ENCODE data around the gene ZNF256. TPM values are rescaled to one million over a fixed set of nuclear protein-coding genes. Genes with fewer than 3 reads are reported as not detected.

The ZNF256 gene
- 10 to 100 TPM in 1 of 4 donors, 1 to 10 TPM in 3; 8.1 to 10.3 (median 9.1) TPM for polyA plus RNA-seq (ENCODE audit: insufficient read length in 4 of 4)

- peak; percentile 87 to 97 (median 94) for DNase-seq (ENCODE audit: low read depth in 4 of 4, low spot score in 3 of 4)
Measured at GRCh38 chr19:57947419-57948134, at the start of gene ZNF256. TSS of gene ZNF256 (minus strand) at chr19:57947706. CDS start at chr19:57947474, 232 bp downstream.

- DNase-seq (ENCODE audit: low read depth in 4 of 4, low spot score in 3 of 4), result no peak
Measured at GRCh38 chr19:57992841-57993240, 45.3 kb upstream of the ZNF256 start.

DNA sequence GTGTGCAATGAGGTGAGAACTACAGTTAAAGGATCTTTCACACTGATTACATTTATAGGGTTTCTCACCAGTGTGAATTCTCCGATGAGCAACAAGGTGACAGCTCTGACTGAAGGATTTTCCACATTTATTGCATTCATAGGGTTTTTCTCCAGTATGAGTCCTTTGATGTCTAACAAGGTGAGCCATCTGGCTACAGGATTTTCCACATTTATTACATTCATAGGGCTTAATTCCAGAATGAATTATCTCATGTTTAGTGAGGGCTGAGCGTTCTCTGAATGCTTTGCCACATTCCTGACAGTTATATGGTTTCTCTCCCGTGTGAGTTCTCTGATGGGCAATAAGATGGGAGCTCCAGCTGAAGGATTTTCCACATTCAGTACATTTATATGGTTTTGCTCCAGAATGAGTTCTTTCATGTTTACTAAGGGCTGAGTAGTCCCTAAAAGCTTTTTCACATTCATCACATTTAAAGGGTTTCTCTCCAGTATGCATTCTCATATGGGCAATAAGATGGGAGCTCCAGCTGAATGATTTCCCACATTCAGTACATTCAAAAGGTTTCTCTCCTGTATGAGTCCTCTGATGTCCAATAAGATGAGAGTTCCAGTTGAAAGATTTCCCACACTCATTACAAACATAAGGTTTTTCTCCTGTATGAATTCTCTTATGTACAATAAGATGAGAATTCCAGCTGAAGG lies 31.2 kb upstream of the ZNF256 start:
- no peak for DNase-seq (ENCODE audit: low read depth in 4 of 4, low spot score in 3 of 4)

DNA sequence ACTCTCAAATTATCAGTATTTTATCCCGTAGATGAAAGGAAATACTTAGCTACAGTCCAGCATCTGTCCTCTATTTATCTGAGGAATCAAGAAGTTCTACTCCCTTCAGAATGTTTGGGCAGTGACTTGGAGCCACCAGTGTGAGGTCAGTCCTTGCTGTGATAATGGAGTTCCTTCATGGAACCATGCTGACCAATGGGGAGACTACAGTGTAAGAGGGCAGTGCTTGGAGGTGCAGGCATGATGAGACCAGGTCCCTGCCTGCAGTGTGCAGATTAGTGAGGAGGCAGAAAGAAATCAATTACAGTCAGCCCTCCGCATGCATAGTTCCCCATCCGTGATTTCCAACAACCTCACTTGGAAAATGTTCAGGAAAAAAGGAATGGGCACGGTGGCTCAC lies 26.9 kb upstream of the ZNF256 start, which contains the start of gene C19orf18:
TSS of gene C19orf18 (minus strand) at position 101 of the 400 bp plus-strand sequence. CDS start 102 bp downstream, outside the sequence.
- DNase-seq (ENCODE audit: low read depth in 4 of 4, low spot score in 3 of 4), result no peak

- no peak for DNase-seq (ENCODE audit: low read depth in 4 of 4, low spot score in 3 of 4)
Measured at GRCh38 chr19:57964761-57965160, 17.3 kb upstream of the ZNF256 start.

- DNase-seq (ENCODE audit: low read depth in 4 of 4, low spot score in 3 of 4), result no peak
Measured at GRCh38 chr19:57961785-57962184, 14.3 kb upstream of the ZNF256 start.

DNA sequence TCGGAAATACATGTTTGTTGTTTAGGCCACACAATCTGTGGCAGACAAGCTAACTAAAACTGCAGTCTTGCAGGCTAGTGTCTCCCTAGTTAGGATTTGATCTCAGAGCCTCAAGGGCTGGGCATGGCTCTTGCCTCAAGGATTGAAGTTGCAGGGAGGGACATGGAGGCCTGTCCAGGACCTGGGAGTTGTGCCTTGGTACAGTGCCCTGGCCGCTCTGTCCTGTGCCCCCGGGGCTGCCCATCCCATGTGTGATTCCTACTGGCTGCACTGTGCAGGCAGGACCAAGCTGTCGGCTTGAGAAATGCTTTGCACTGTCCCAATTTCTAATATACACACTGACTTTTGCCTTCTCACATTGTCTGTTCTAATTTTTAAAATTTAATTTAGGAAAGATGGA lies 7.5 kb upstream of the ZNF256 start:
- no peak for DNase-seq (ENCODE audit: low read depth in 4 of 4, low spot score in 3 of 4)

DNA sequence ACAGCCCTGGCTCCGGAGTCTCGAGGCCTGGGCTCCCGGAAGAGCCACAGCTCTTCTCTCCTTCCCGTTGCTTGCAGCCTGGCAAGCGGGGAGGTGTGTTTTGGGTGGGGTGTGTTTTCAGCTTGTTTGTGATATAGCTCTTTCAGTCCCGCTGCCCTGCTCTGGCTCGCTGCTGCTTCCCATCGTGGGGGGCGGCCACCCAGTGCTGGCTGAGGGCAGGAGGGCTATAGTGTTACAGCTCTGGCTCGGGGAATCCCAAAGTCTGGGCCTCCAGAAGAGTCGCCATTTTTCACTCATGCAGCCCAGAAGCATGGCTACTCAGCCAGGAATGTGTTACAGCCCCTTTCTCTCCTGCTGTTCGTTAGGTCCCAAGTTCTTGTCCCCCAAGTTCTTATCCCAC lies 2.2 kb upstream of the ZNF256 start:
- no peak for DNase-seq (ENCODE audit: low read depth in 4 of 4, low spot score in 3 of 4)

GRCh38 chr19:57949296-57949695 lies 1.8 kb upstream of the ZNF256 start:
- no peak for DNase-seq (ENCODE audit: low read depth in 4 of 4, low spot score in 3 of 4)

DNA sequence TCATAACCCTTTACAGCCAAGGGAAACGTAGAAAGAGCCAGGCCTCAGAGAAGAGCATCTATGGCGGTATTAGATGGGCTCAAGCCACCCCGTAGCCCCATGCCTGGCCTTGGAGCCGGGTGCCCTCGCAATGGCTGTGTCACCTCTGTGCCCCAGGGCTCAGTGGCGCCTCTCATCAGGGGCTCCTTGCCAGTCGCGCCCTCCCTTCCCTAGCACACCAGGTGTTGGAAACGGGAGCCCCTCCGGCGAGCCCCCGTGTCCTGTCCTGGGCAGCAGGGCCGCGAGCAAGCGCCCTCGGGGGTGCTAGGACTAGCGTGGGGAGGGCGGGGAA lies 453 bp downstream of the ZNF256 start:
- DNase-seq (ENCODE audit: low read depth in 4 of 4, low spot score in 3 of 4), result no peak

GRCh38 chr19:57946316-57946715 lies 1.2 kb downstream of the ZNF256 start:
- no peak for DNase-seq (ENCODE audit: low read depth in 4 of 4, low spot score in 3 of 4)

DNA sequence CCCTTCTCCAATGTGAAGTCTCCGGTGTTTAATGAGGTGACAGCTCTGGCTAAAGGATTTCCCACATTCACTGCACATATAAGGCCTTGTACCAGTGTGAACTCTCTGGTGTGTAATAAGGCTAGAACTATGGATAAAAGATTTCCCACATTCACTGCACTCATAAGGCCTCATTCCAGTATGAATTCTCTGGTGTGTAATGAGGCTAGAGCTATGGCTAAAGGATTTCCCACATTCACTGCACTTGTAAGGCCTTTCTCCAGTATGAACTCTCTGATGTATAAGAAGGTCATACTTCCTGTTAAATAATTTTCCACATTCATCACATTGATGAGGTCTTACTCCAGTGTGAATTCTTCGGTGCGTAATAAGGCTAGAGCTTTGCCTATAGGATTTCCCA lies 5.9 kb downstream of the ZNF256 start:
- DNase-seq (ENCODE audit: low read depth in 4 of 4, low spot score in 3 of 4), result no peak

GRCh38 chr19:57935731-57936130 lies 11.8 kb downstream of the ZNF256 start:
- no peak for DNase-seq (ENCODE audit: low read depth in 4 of 4, low spot score in 3 of 4)

- DNase-seq (ENCODE audit: low read depth in 4 of 4, low spot score in 3 of 4), result peak; percentile 60 to 80 (median 74)
Measured at GRCh38 chr19:57934820-57935665, 12.5 kb downstream of the ZNF256 start, which contains the start of gene ZNF418. TSS of gene ZNF418 (minus strand) at chr19:57935402. CDS start at chr19:57933822, 1,580 bp downstream.

DNA sequence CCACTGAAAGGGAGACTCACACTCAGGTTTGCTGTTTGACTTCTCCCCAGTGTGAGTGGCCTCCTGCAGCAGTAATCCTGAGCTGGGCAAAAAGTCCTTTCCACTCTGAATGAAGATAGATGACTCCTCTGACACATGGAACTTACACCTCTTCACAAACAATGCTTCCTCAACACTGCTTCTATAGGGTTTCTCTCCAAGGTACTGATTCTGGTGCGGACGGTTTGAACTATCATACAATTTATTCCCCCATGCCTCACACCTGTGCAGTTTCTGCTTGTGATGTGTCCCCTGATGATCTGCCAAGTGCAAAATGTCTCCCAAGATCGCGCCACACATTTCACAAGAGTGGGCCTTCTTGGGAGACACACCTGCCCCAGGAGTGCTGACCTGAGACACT lies 19.9 kb downstream of the ZNF256 start:
- no peak for DNase-seq (ENCODE audit: low read depth in 4 of 4, low spot score in 3 of 4)

- DNase-seq (ENCODE audit: low read depth in 4 of 4, low spot score in 3 of 4), result peak; percentile 74 to 94 (median 89)
Measured at GRCh38 chr19:57916168-57916995, 31.1 kb downstream of the ZNF256 start, which contains the start of gene ZNF417. TSS of gene ZNF417 (minus strand) at chr19:57916592. CDS start at chr19:57916411, 181 bp downstream.

DNA sequence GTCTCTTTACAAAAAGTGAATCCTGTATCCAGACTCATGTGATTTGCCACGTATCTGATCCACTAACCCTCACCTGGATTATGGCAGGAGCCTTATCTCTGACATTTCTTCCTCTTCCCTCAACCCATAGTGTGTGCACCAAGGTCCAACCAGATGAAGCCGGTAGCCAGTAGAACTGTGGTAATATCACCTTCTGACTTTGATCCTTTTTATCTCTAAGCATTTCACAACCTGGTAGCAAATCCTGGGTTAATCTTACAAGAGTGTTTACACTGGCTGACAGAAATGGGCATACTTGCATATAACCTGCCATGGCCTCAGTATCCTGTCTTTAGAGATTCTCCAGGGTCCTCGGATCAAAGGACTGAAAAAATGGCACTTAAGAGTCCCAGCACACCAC lies 33.0 kb downstream of the ZNF256 start:
- no peak for DNase-seq (ENCODE audit: low read depth in 4 of 4, low spot score in 3 of 4)

DNA sequence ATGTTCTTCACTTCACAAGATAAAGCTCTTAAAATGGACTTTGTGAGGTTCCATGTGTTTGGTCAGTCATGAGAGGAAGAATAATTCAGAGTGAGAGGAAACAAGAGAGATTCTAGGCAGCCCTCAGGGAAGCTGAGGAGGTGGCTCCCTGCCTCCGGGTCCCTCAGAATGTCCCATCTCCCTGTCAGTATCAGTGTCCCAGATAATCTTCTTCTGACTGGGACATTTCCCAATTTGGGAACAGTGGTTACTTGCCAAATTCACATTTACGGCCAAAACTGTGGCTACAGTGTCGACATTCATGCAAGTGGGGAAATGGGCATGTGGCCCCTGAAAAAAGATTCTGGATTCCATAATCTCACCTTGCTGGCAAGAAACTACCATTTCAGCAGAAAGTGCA lies 40.1 kb downstream of the ZNF256 start:
- no peak for DNase-seq (ENCODE audit: low read depth in 4 of 4, low spot score in 3 of 4)

DNA sequence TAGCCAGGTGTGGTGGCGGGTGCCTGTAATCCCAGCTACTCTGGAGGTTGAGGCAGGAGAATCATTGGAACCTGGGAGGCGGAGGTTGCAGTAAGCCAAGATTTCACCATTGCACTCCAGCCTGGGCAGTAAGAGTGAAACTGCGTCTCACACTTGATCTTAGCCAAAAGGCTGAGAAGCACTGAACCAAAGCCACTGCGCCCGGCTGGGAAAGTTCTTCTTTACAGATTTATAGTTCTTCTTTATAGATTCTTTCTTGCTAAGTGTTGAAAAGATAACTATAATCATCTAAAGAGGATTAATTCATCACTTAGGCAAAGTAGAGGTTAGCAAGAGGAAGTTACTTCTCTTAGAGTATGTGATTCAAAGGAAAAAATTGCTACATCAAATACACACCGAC lies 42.2 kb downstream of the ZNF256 start:
- DNase-seq (ENCODE audit: low read depth in 4 of 4, low spot score in 3 of 4), result no peak

DNA sequence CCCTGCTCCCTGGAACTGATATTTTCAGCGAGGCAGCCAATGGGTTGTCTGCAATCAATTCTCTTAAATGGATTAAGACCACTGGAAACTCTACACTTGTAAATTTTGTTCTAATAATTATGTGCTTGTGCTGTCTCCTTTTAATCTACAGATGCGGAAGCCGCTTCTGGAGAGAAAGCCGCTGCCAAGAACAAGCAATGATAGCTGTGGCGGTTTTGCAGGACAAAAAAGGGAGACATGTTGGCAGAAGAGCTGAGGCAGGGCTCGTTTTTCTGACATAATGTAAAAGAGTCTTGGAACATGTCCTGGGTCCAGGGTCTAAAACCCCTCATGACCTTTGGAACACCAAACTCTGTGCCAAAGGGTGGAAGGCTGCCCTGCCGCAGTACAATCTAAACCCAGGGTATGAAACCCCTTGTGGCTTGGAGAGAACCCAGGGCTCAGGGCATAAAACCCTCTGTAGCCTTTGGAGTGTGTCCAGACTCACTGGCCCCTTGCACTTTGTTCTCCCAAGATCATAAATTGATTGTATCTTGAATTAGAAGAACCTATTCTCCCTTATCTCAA lies 43.8 kb downstream of the ZNF256 start:
- no peak for DNase-seq (ENCODE audit: low read depth in 4 of 4, low spot score in 3 of 4)

Data from right renal pelvis (tissue), 4 donors.